ENCODE results near the gene KRT26. TPM values are rescaled to one million over a fixed set of nuclear protein-coding genes. Genes with fewer than 3 reads are reported as not detected.

KRT26 gene
- total RNA-seq, 1 experiment from 2014 or later = not detected

- Mint-ChIP-seq H3K4me1 (no peaks in the 10 kb centered on the region), H3K4me3 (no peak overlapping the region), H3K36me3 (ENCODE audit: insufficient read depth in 1 of 3, low read depth in 3 of 3) (no peaks in the 10 kb centered on the region), H3K27me3 (ENCODE audit: low read depth) (peaks cover 25% of the 10 kb centered on the region), H3K9me3 (peaks cover 4 to 14% of the 10 kb centered on the region in 2 experiments; a peak in 4 of 5 replicates), H3K27ac (no peak overlapping the region)
- Histone ChIP-seq H3K4me2 (ENCODE audit: insufficient read depth, insufficient read length, low read length) (no peak overlapping the region), H3K23ac (ENCODE audit: insufficient read length, low read depth, low read length) (no peak overlapping the region), H3K9ac (ENCODE audit: extremely low read depth, insufficient read length, low read length) (no peak overlapping the region), H2BK120ac (ENCODE audit: low read depth, low read length, poor library complexity, severe bottlenecking) (no peak overlapping the region), H3K56ac (ENCODE audit: insufficient read length, low read depth, low read length) (no peak overlapping the region), H3K14ac (ENCODE audit: insufficient read depth, low read length) (no peak overlapping the region), H3K23me2 (ENCODE audit: insufficient read length, low read depth, low read length, poor library complexity, severe bottlenecking) (no peaks in the 10 kb centered on the region), H2BK5ac (ENCODE audit: insufficient read length, low read length) (no peak overlapping the region), H4K8ac (replicated peaks; ENCODE audit: insufficient read length, low read depth, low read length) (no peak overlapping the region), H2BK15ac (ENCODE audit: low read depth, low read length) (no peak overlapping the region), H3K79me2 (ENCODE audit: insufficient read depth, low read length) (no peaks in the 10 kb centered on the region), H3K79me1 (ENCODE audit: insufficient read depth, low read depth, low read length, poor library complexity, severe bottlenecking) (no peaks in the 10 kb centered on the region), H3K18ac (ENCODE audit: insufficient read length, low read depth, low read length) (no peak overlapping the region), H2BK20ac (ENCODE audit: low read depth, low read length, poor library complexity, severe bottlenecking) (no peak overlapping the region), H4K20me1 (ENCODE audit: control insufficient read depth, insufficient read depth, insufficient read length) (no peaks in the 10 kb centered on the region), H2AK5ac (ENCODE audit: insufficient read length, low read length) (no peak overlapping the region), H3K27ac (ENCODE audit: insufficient read length, low read depth, low read length) (no peak overlapping the region), H4K5ac (ENCODE audit: insufficient read length, low read depth, low read length) (no peak overlapping the region), H3T11ph (ENCODE audit: low read length) (no peak overlapping the region), H2BK12ac (ENCODE audit: insufficient read length, low read depth, low read length) (no peak overlapping the region), H4K91ac (ENCODE audit: insufficient read length, low read depth, low read length) (no peak overlapping the region), H2AFZ (ENCODE audit: low read length) (no peak overlapping the region), H3K27me3 (ENCODE audit: insufficient read depth, low read length) (no peaks in the 10 kb centered on the region), H3K9me3 (ENCODE audit: control insufficient read depth, low read depth, low read length) (no peaks in the 10 kb centered on the region), H3K4ac (ENCODE audit: low read depth, low read length) (no peak overlapping the region), H3K4me1 (ENCODE audit: insufficient read depth, low read length) (no peaks in the 10 kb centered on the region)
- no CpG with 5 or more reads among the region's 1 CpG for WGBS (ENCODE audit: extremely low coverage, insufficient read length, low lambda C conversion rate)
- DNase-seq = no peak
- no peak for TF ChIP-seq CTCF (conservative IDR thresholded peaks at IDR 0.05)
These were observed 37.0 kb downstream of the KRT26 start for GRCh38 chr17:40735016-40735415.
